ENCODE data around the gene RBBP8NL. TPM values are rescaled to one million over a fixed set of nuclear protein-coding genes. Genes with fewer than 3 reads are reported as not detected.

RBBP8NL gene
- total RNA-seq, 1 experiment from 2014 or later = 14.0 TPM

GRCh38 chr20:62475772-62476055, 48.4 kb upstream of the RBBP8NL start, which contains the start of gene GATA5:
Gene GATA5 (minus strand): TSS chr20:62475995. CDS start chr20:62475521, 474 bp downstream.
- DNase-seq = no peak
- Histone ChIP-seq H3K27me3 (ENCODE audit: insufficient read depth, low read depth) (peaks cover 47% of the 10 kb centered on the region), H3K36me3 (ENCODE audit: low read depth) (no peaks in the 10 kb centered on the region), H3K4me2 (peak within 1 kb of the TSS; percentile 40), H4K20me1 (ENCODE audit: insufficient read depth) (no peaks in the 10 kb centered on the region), H3F3A (ENCODE audit: insufficient read depth, low read depth) (peaks cover 8% of the 10 kb centered on the region; the same call in 1 of the 2 replicates), H3K4me1 (replicated peaks; ENCODE audit: insufficient read depth) (no peaks in the 10 kb centered on the region), H3K27ac (no peak within 1 kb of the TSS), H3K9me2 (ENCODE audit: insufficient read depth) (no peaks in the 10 kb centered on the region), H3K4me3 (no peak within 1 kb of the TSS), H3K79me2 (ENCODE audit: low read depth) (no peaks in the 10 kb centered on the region), H3K9me3 (ENCODE audit: insufficient read depth, low read depth) (no peaks in the 10 kb centered on the region), H2AFZ (no peak within 1 kb of the TSS)
- TF ChIP-seq, protein P1, sequence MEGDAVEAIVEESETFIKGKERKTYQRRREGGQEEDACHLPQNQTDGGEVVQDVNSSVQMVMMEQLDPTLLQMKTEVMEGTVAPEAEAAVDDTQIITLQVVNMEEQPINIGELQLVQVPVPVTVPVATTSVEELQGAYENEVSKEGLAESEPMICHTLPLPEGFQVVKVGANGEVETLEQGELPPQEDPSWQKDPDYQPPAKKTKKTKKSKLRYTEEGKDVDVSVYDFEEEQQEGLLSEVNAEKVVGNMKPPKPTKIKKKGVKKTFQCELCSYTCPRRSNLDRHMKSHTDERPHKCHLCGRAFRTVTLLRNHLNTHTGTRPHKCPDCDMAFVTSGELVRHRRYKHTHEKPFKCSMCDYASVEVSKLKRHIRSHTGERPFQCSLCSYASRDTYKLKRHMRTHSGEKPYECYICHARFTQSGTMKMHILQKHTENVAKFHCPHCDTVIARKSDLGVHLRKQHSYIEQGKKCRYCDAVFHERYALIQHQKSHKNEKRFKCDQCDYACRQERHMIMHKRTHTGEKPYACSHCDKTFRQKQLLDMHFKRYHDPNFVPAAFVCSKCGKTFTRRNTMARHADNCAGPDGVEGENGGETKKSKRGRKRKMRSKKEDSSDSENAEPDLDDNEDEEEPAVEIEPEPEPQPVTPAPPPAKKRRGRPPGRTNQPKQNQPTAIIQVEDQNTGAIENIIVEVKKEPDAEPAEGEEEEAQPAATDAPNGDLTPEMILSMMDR (conservative IDR thresholded peaks at IDR 0.05) = no peak
- no peak for TF ChIP-seq EZH2 (IDR thresholded peaks at IDR 0.05; ENCODE audit: low read depth)
- BruUV-seq (replicated peaks) = no TSS peak
- CTCF ChIA-PET = no interaction called here
- POLR2A ChIA-PET (ENCODE audit: unreplicated experiment) = no interaction called here
- intact Hi-C loops (cut with micrococcal nuclease; ENCODE audit: unreplicated experiment) = no loop called here

DNA sequence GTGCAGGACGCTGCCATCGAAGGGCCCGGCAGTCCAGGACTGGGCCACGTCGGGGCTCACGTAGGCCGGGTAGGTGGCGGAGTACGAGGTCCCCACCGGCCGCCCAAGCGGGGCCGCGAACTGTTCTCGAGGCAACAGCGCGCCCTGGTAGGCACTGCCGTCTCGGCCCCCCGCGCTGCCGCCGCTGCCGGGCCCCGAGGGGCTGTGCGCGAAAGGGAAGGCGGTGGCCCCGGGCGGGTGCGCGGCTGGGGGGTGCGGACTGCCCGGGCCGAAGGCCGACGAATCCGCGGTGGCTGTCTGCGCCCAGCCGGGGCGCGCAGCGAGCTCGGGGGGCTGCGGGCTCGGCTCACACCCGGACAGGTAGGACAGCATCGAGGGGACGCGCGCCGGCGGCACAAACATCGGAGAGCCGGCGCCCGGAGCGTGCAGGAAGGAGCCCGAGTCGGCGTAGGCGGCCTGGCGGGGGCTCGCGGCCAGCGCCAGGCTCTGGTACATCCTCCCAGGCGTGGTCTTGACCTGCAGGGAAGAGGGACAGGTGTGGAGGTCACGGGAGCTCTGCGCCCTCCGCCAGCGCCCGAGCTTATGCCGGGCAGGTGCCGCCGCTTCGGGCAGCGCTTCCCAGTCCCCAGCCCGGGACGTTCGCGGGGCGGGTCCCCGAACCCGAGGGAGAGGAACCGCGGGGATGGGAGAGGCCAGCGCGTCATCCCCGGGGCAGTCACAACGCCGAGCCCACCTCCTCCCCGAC, 47.9 kb upstream of the RBBP8NL start:
- POLR2A ChIA-PET (ENCODE audit: unreplicated experiment) = no interaction called here
- Histone ChIP-seq H3F3A (ENCODE audit: insufficient read depth, low read depth) (peaks cover 8% of the 10 kb centered on the region; the same call in 1 of the 2 replicates), H3K4me2 (no peak overlapping the region), H3K27ac (no peak overlapping the region), H3K27me3 (ENCODE audit: insufficient read depth, low read depth) (peaks cover 47% of the 10 kb centered on the region), H3K4me1 (replicated peaks; ENCODE audit: insufficient read depth) (no peaks in the 10 kb centered on the region), H3K4me3 (no peak overlapping the region), H2AFZ (no peak overlapping the region), H3K9me2 (ENCODE audit: insufficient read depth) (no peaks in the 10 kb centered on the region), H3K9me3 (ENCODE audit: insufficient read depth, low read depth) (no peaks in the 10 kb centered on the region), H3K36me3 (ENCODE audit: low read depth) (no peaks in the 10 kb centered on the region), H3K79me2 (ENCODE audit: low read depth) (no peaks in the 10 kb centered on the region), H4K20me1 (ENCODE audit: insufficient read depth) (no peaks in the 10 kb centered on the region)
- intact Hi-C loops (cut with micrococcal nuclease; ENCODE audit: unreplicated experiment) = no loop called here
- DNase-seq = no peak
- CTCF ChIA-PET = no interaction called here
- BruUV-seq (replicated peaks) = no TSS peak
- TF ChIP-seq, protein P1 (conservative IDR thresholded peaks at IDR 0.05) = no peak
- no peak for TF ChIP-seq EZH2 (IDR thresholded peaks at IDR 0.05; ENCODE audit: low read depth)

DNA sequence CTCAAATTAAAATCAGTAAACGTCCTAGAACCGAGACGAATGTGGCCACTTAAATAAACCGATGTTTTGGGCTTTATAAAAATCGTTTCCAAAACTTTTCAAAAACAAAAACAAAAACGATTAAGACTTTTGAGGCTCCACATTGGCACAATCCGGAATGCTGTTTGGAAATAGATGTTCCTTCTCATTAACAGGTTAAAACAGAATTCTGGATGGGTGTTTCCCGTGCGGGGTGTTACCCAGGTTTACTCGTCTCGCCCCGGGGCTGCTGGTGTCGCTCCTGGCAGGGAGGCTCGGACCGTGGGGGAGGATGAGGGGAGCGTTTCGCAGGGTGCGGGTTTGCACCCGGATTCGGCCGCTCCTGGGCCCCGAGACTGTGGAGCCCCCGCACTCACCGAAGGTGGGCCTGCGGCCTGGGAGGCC, 47.3 kb upstream of the RBBP8NL start:
- H3K9me2 ChIP-seq (ENCODE audit: insufficient read depth) = no peaks in the 10 kb centered on the region
- no peak for DNase-seq
- H3K27me3 ChIP-seq (ENCODE audit: insufficient read depth, low read depth) = peaks cover 53% of the 10 kb centered on the region
- ChIA-PET CTCF (no interaction called here), POLR2A (ENCODE audit: unreplicated experiment) (no interaction called here)
- no peak overlapping the region for H2AFZ ChIP-seq
- H3K4me1 ChIP-seq (replicated peaks; ENCODE audit: insufficient read depth) = no peaks in the 10 kb centered on the region
- H3K27ac ChIP-seq = no peak overlapping the region
- BruUV-seq (replicated peaks) = no TSS peak
- no peak for TF ChIP-seq EZH2 (IDR thresholded peaks at IDR 0.05; ENCODE audit: low read depth)
- TF ChIP-seq, protein P1 (conservative IDR thresholded peaks at IDR 0.05) = no peak
- intact Hi-C loops (cut with micrococcal nuclease; ENCODE audit: unreplicated experiment) = no loop called here
- H3K4me2 ChIP-seq = no peak overlapping the region
- no peaks in the 10 kb centered on the region for H3K9me3 ChIP-seq (ENCODE audit: insufficient read depth, low read depth)
- peaks cover 8% of the 10 kb centered on the region; the same call in 1 of the 2 replicates for H3F3A ChIP-seq (ENCODE audit: insufficient read depth, low read depth)
- H4K20me1 ChIP-seq (ENCODE audit: insufficient read depth) = no peaks in the 10 kb centered on the region
- H3K79me2 ChIP-seq (ENCODE audit: low read depth) = no peaks in the 10 kb centered on the region
- H3K36me3 ChIP-seq (ENCODE audit: low read depth) = no peaks in the 10 kb centered on the region
- H3K4me3 ChIP-seq = no peak overlapping the region

All from PC-9 (cell line).